Neural progenitor cell (in vitro differentiated cells): ENCODE measurements around the gene AUTS2. TPM values are rescaled to one million over a fixed set of nuclear protein-coding genes. Genes with fewer than 3 reads are reported as not detected.

Experiments
- DNase-seq: peaks from one replicate; pipeline ENCODE4 v3.0.0-alpha.2; 2016; ENCODE audit warnings: low spot score
- H2AFZ ChIP-seq: fragments of 200-600 bp; sonication (generic); replicated peaks from 2 replicates; pipeline ENCODE4 v1.6.1; 2016; ENCODE audit warnings: antibody characterized with exemption
- H3F3A ChIP-seq: fragments of 200-600 bp; sonication (generic); 2 replicates; pipeline ENCODE4 v1.6.1; 2016; ENCODE audit warnings: antibody characterized with exemption, low read depth
- H3K27ac ChIP-seq: fragments of 200-600 bp; sonication (generic); 2 replicates; pipeline ENCODE4 v1.5.1; 2016; ENCODE audit warnings: mild to moderate bottlenecking
- H3K27me3 ChIP-seq: fragments of 200-600 bp; sonication (generic); 2 replicates; pipeline ENCODE4 v1.6.1; 2016; ENCODE audit warnings: mild to moderate bottlenecking, moderate library complexity
- H3K36me3 ChIP-seq: fragments of 200-600 bp; sonication (generic); 2 replicates; pipeline ENCODE4 v1.5.1; 2016
- H3K4me1 ChIP-seq: fragments of 200-600 bp; sonication (generic); 2 replicates; pipeline ENCODE4 v1.6.1; 2016; ENCODE audit warnings: mixed run types
- H3K4me2 ChIP-seq: fragments of 200-600 bp; sonication (generic); 2 replicates; pipeline ENCODE4 v1.6.1; 2016
- H3K4me3 ChIP-seq: fragments of 200-600 bp; sonication (generic); 2 replicates; pipeline ENCODE4 v1.5.1; 2016
- H3K79me2 ChIP-seq: fragments of 200-600 bp; sonication (generic); 2 replicates; pipeline ENCODE4 v1.6.1; 2016; ENCODE audit warnings: low read depth
- H3K9ac ChIP-seq: fragments of 200-600 bp; sonication (generic); 2 replicates; pipeline ENCODE4 v1.6.1; 2016
- H3K9me3 ChIP-seq: fragments of 200-600 bp; sonication (generic); 2 replicates; pipeline ENCODE4 v1.5.1; 2016; ENCODE audit warnings: low read depth
- H4K20me1 ChIP-seq: fragments of 200-600 bp; sonication (generic); 2 replicates; pipeline ENCODE4 v1.6.1; 2016; ENCODE audit warnings: low read depth
- H3K27ac Mint-ChIP-seq: 3 replicates; pipeline ENCODE4 v1.8.0; 2021; ENCODE audit warnings: mixed read lengths
- H3K27me3 Mint-ChIP-seq: 2 replicates; pipeline ENCODE4 v1.8.0; 2022; ENCODE audit warnings: low read depth, mild to moderate bottlenecking, inconsistent platforms, moderate library complexity, mixed read lengths; ENCODE audit not compliant: insufficient read depth
- H3K36me3 Mint-ChIP-seq: 3 replicates; pipeline ENCODE4 v1.8.0; 2021; ENCODE audit warnings: mixed read lengths
- H3K4me1 Mint-ChIP-seq: 3 replicates; pipeline ENCODE4 v1.8.0; 2021; ENCODE audit warnings: mixed read lengths
- H3K4me3 Mint-ChIP-seq: 3 replicates; pipeline ENCODE4 v1.8.0; 2021; ENCODE audit warnings: mild to moderate bottlenecking, moderate library complexity, mixed read lengths
- H3K9me3 Mint-ChIP-seq: 3 replicates; pipeline ENCODE4 v1.8.0; 2020; ENCODE audit warnings: mixed read lengths
- EZH2 ChIP-seq: fragments of 200-600 bp; sonication (generic); IDR thresholded peaks from 2 replicates; pipeline ENCODE4 v1.6.1; 2017; ENCODE audit warnings: antibody characterized with exemption, mild to moderate bottlenecking, moderate library complexity
- EZH2phosphoT487 ChIP-seq: fragments of 200-600 bp; sonication (generic); IDR thresholded peaks from 2 replicates; pipeline ENCODE4 v1.6.1; 2017; ENCODE audit warnings: antibody characterized with exemption
- total RNA-seq: library from RNA; depleted of rRNA; stranded (reverse); fragments of >200 nt; gene quantifications from 2 replicates; pipeline ENCODE4 v1.2.3, GENCODE V29; 2015; ENCODE audit warnings: low replicate concordance
- TF ChIP-seq, protein P1 (sequence below): fragments of 200-600 bp; sonication (generic); IDR thresholded peaks from 2 replicates; pipeline ENCODE4 v1.5.1; 2017; ENCODE audit warnings: antibody characterized with exemption, mild to moderate bottlenecking

Gene AUTS2
- total RNA-seq, 1 donor from 2014 or later, result 50.0 TPM

DNA sequence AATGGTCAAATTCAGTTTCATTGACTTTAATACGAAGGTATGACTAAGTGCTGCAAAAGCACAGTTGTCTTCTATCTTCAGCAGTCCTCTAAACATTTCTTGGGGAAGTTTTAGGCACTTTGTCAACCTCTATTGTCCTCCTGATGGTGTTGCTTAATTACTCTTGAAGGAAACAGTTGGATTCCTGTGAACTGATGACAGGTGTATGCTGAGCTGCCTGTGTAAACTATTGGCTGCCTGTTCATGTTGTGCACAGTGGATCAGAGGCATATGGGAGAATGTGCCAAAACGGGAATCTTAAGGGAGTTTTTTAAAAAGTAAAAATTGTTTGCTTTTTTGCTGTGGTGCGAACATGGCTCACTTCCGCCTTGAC is 221.0 kb downstream of the AUTS2 start:
- Histone ChIP-seq H3K4me3 (no peak overlapping the region), H3K9ac (no peak overlapping the region), H3K4me1 (peaks cover 29% of the 10 kb centered on the region), H3K79me2 (no peaks in the 10 kb centered on the region), H3F3A (no peaks in the 10 kb centered on the region), H3K36me3 (no peaks in the 10 kb centered on the region), H3K9me3 (no peaks in the 10 kb centered on the region), H4K20me1 (peaks cover 66% of the 10 kb centered on the region), H3K27me3 (peaks cover 16% of the 10 kb centered on the region), H2AFZ (no peak overlapping the region), H3K4me2 (peak overlapping the region; percentile 0), H3K27ac (no peak overlapping the region)
- peak; percentile 34 for DNase-seq
- TF ChIP-seq EZH2, result no peak
- no peak for TF ChIP-seq EZH2phosphoT487
- TF ChIP-seq, protein P1, sequence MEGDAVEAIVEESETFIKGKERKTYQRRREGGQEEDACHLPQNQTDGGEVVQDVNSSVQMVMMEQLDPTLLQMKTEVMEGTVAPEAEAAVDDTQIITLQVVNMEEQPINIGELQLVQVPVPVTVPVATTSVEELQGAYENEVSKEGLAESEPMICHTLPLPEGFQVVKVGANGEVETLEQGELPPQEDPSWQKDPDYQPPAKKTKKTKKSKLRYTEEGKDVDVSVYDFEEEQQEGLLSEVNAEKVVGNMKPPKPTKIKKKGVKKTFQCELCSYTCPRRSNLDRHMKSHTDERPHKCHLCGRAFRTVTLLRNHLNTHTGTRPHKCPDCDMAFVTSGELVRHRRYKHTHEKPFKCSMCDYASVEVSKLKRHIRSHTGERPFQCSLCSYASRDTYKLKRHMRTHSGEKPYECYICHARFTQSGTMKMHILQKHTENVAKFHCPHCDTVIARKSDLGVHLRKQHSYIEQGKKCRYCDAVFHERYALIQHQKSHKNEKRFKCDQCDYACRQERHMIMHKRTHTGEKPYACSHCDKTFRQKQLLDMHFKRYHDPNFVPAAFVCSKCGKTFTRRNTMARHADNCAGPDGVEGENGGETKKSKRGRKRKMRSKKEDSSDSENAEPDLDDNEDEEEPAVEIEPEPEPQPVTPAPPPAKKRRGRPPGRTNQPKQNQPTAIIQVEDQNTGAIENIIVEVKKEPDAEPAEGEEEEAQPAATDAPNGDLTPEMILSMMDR, result no peak
- peaks cover 64% of the 10 kb centered on the region for H3K4me1 Mint-ChIP-seq
- H3K27ac Mint-ChIP-seq, result no peak overlapping the region
- H3K9me3 Mint-ChIP-seq, result no peaks in the 10 kb centered on the region
- no peak overlapping the region for H3K4me3 Mint-ChIP-seq
- peaks cover 2% of the 10 kb centered on the region for H3K36me3 Mint-ChIP-seq
- peaks cover 5% of the 10 kb centered on the region for H3K27me3 Mint-ChIP-seq

DNA sequence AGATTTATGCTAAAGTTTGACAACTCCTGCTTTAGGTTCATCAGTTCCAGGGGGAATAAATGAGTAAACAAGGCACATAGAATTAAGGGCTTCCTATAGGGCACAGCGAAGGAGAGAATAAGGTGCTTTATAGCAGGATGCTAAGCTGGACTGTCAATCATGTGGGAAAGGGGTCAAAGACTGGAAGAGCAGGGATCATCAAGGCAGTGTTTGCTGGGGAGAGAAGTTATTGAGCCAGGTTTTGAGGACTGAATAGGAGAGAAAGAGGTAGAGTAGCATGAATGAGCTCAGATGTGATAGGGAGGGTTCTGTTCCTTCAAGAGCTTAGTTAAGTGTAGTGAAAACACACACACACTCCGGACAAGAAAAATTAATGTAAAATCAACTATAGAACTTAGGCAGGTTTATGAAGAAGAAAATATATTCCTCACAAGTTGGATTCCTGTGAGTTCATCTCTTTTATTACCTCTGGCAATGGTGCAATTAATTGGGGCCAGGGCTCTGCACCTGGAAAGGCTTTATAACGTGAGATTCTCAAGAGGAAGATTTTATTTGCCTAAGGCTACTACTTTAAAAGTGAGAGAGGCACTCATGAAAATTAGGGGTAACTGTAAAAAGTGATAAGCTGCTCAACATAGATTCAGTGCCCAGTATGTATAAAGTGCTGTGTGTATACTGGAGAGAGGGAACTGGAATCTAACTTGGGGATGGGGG is 222.4 kb downstream of the AUTS2 start:
- H3F3A ChIP-seq, result no peaks in the 10 kb centered on the region
- H3K79me2 ChIP-seq, result no peaks in the 10 kb centered on the region
- no peak overlapping the region for H3K27ac Mint-ChIP-seq
- H3K36me3 Mint-ChIP-seq, result peaks cover 2% of the 10 kb centered on the region
- H3K9ac ChIP-seq, result no peak overlapping the region
- H3K9me3 Mint-ChIP-seq, result no peaks in the 10 kb centered on the region
- no peaks in the 10 kb centered on the region for H3K9me3 ChIP-seq
- DNase-seq, result no peak
- H3K27ac ChIP-seq, result no peak overlapping the region
- H2AFZ ChIP-seq, result no peak overlapping the region
- no peaks in the 10 kb centered on the region for H3K36me3 ChIP-seq
- H3K4me1 Mint-ChIP-seq, result peaks cover 71% of the 10 kb centered on the region
- H4K20me1 ChIP-seq, result peaks cover 59% of the 10 kb centered on the region
- H3K4me3 Mint-ChIP-seq, result no peak overlapping the region
- H3K4me1 ChIP-seq, result peaks cover 31% of the 10 kb centered on the region
- H3K4me3 ChIP-seq, result no peak overlapping the region
- peaks cover 15% of the 10 kb centered on the region for H3K27me3 ChIP-seq
- peaks cover 5% of the 10 kb centered on the region for H3K27me3 Mint-ChIP-seq
- TF ChIP-seq EZH2, result no peak
- no peak for TF ChIP-seq EZH2phosphoT487
- TF ChIP-seq, protein P1, result no peak
- H3K4me2 ChIP-seq, result no peak overlapping the region

DNA sequence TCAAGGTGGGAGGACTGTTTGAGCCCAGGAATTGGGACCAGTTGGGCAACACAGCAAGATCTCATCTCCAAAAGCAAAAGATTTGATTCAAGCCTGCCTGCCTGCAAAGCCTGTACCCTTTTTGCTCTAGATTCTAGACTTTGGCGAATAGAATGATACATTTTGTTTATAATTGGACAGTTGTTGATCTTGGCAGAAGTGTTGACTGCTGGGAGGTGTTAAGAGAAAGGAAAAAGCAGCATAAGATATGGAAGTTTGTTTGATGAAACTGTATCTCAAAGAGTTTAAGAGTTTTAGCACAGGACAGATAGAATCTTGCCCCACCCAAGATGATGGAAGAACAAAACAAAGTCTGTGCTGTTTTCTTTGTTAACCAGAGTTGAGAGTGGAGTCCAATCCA is 224.1 kb downstream of the AUTS2 start:
- H3K36me3 ChIP-seq, result no peaks in the 10 kb centered on the region
- Mint-ChIP-seq H3K4me1 (peaks cover 69% of the 10 kb centered on the region), H3K9me3 (no peaks in the 10 kb centered on the region), H3K27me3 (peaks cover 2% of the 10 kb centered on the region), H3K4me3 (no peak overlapping the region), H3K36me3 (peaks cover 2% of the 10 kb centered on the region), H3K27ac (no peak overlapping the region)
- H3K27ac ChIP-seq, result no peak overlapping the region
- DNase-seq, result no peak
- peaks cover 33% of the 10 kb centered on the region for H3K4me1 ChIP-seq
- no peaks in the 10 kb centered on the region for H3K9me3 ChIP-seq
- no peak overlapping the region for H3K4me2 ChIP-seq
- H3K9ac ChIP-seq, result no peak overlapping the region
- H3F3A ChIP-seq, result no peaks in the 10 kb centered on the region
- no peak for TF ChIP-seq EZH2phosphoT487
- TF ChIP-seq, protein P1, result no peak
- no peak for TF ChIP-seq EZH2
- H3K27me3 ChIP-seq, result no peaks in the 10 kb centered on the region
- H4K20me1 ChIP-seq, result peaks cover 42% of the 10 kb centered on the region
- H2AFZ ChIP-seq, result no peak overlapping the region
- H3K4me3 ChIP-seq, result no peak overlapping the region
- no peaks in the 10 kb centered on the region for H3K79me2 ChIP-seq
